Naive B cell (primary cell): ENCODE results near the gene ABHD17A. TPM values are rescaled to one million over a fixed set of nuclear protein-coding genes. Genes with fewer than 3 reads are reported as not detected.
A peak's percentile ranks its signal among the peaks of the same experiment; 100 is the strongest.

Source experiments
- ATAC-seq, 2 donors: fragments of 150-1000 bp; cut with Tn5 transposase; 2 replicates each; pipeline ENCODE4 v1.10.0; 2021; ENCODE audit warnings: low read depth in 2 of 2, mild to moderate bottlenecking in 2 of 2, moderate library complexity in 2 of 2
- DNase-seq: peaks from one replicate; pipeline ENCODE4 v3.0.0; 2022
- H3K27ac Mint-ChIP-seq, 6 donors: one replicate each; pipeline ENCODE4 v1.8.0; 2020 to 2022; ENCODE audit warnings: mild to moderate bottlenecking in 6 of 6, mixed read lengths in 6 of 6, moderate library complexity in 5 of 6, inconsistent platforms in 2 of 6
- H3K27me3 Mint-ChIP-seq, 3 donors: one replicate each; pipeline ENCODE4 v1.8.0; 2021 to 2022; ENCODE audit warnings: mixed read lengths in 3 of 3, mild to moderate bottlenecking in 1 of 3
- H3K36me3 Mint-ChIP-seq, 2 donors: one replicate each; pipeline ENCODE4 v1.8.0; 2020 to 2022; ENCODE audit warnings: mixed read lengths in 2 of 2, inconsistent platforms in 1 of 2, mild to moderate bottlenecking in 1 of 2
- H3K4me1 Mint-ChIP-seq, 3 donors: one replicate each; pipeline ENCODE4 v1.8.0; 2020 to 2022; ENCODE audit warnings: mixed read lengths in 3 of 3, inconsistent platforms in 1 of 3, mild to moderate bottlenecking in 1 of 3, moderate library complexity in 1 of 3
- H3K4me3 Mint-ChIP-seq, 8 donors: one replicate each; pipeline ENCODE4 v1.8.0; 2020 to 2022; ENCODE audit warnings: mild to moderate bottlenecking in 8 of 8, mixed read lengths in 8 of 8, moderate library complexity in 8 of 8, inconsistent platforms in 2 of 8
- H3K9me3 Mint-ChIP-seq, 7 donors: one replicate each; pipeline ENCODE4 v1.8.0; 2020 to 2022; ENCODE audit warnings: mixed read lengths in 7 of 7, mild to moderate bottlenecking in 5 of 7, inconsistent platforms in 2 of 7, moderate library complexity in 1 of 7
- polyA plus RNA-seq, 6 donors: library from polyadenylated mRNA; unstranded; fragments of 300-500 nt; fragmentation: Illumina TruSeq; gene quantifications; one replicate each; pipeline ENCODE4 v1.2.3, GENCODE V29; 2021; ENCODE audit warnings: low read depth in 6 of 6

The ABHD17A gene
- polyA plus RNA-seq, 6 donors from 2014 or later = 59.4 to 113 (median 78.2) TPM

- Mint-ChIP-seq H3K4me1 (peaks cover 35 to 68% (median 56%) of the 10 kb centered on the region in 3 donors), H3K9me3 (no peaks in the 10 kb centered on the region), H3K27me3 (no peaks in the 10 kb centered on the region), H3K36me3 (no peaks in the 10 kb centered on the region), H3K4me3 (peak overlapping the region; percentile 83 to 95 (median 90)), H3K27ac (peak overlapping the region; percentile 87 to 96 (median 94))
- peak; percentile 39 for DNase-seq
- peak; percentile 4 for ATAC-seq
Observed at GRCh38 chr19:1847684-1848398, 37.5 kb downstream of the ABHD17A start.

GRCh38 chr19:1847348-1847683, 38.0 kb downstream of the ABHD17A start:
- H3K4me1 Mint-ChIP-seq = peaks cover 36 to 71% (median 61%) of the 10 kb centered on the region in 3 donors
- H3K4me3 Mint-ChIP-seq = peak overlapping the region; percentile 83 to 95 (median 90)
- H3K27me3 Mint-ChIP-seq = no peaks in the 10 kb centered on the region
- H3K9me3 Mint-ChIP-seq = no peaks in the 10 kb centered on the region
- ATAC-seq = no peak
- no peak for DNase-seq
- H3K36me3 Mint-ChIP-seq = no peaks in the 10 kb centered on the region
- peak overlapping the region; percentile 87 to 96 (median 94) for H3K27ac Mint-ChIP-seq

- Mint-ChIP-seq H3K4me3 (peak overlapping the region; percentile 83 to 95 (median 90)), H3K27ac (peak overlapping the region; percentile 87 to 96 (median 94)), H3K27me3 (no peaks in the 10 kb centered on the region), H3K9me3 (no peaks in the 10 kb centered on the region), H3K36me3 (no peaks in the 10 kb centered on the region), H3K4me1 (peaks cover 38 to 73% (median 63%) of the 10 kb centered on the region in 3 donors)
- no peak for DNase-seq
- no peak for ATAC-seq
Observed at GRCh38 chr19:1846517-1847204, 38.6 kb downstream of the ABHD17A start.

- no peak overlapping the region for H3K27ac Mint-ChIP-seq
- peaks cover 34 to 75% (median 63%) of the 10 kb centered on the region in 3 donors for H3K4me1 Mint-ChIP-seq
- ATAC-seq = no peak
- peak overlapping the region in 4 of 8 donors; percentile 12 to 91 (median 86) for H3K4me3 Mint-ChIP-seq
- H3K36me3 Mint-ChIP-seq = no peaks in the 10 kb centered on the region
- H3K9me3 Mint-ChIP-seq = no peaks in the 10 kb centered on the region
- DNase-seq = no peak
- H3K27me3 Mint-ChIP-seq = no peaks in the 10 kb centered on the region
Observed at GRCh38 chr19:1845642-1846041, 39.7 kb downstream of the ABHD17A start.

GRCh38 chr19:1845125-1845515, 40.2 kb downstream of the ABHD17A start:
- Mint-ChIP-seq H3K4me3 (peak overlapping the region in 2 of 8 donors; percentile 3 to 71), H3K36me3 (no peaks in the 10 kb centered on the region), H3K27me3 (no peaks in the 10 kb centered on the region), H3K9me3 (no peaks in the 10 kb centered on the region), H3K4me1 (peaks cover 33 to 76% (median 63%) of the 10 kb centered on the region in 3 donors), H3K27ac (peak overlapping the region in 1 of 6 donors; percentile 84)
- no peak for ATAC-seq
- DNase-seq = no peak

GRCh38 chr19:1844513-1845124, 40.7 kb downstream of the ABHD17A start:
- peaks cover 34 to 77% (median 64%) of the 10 kb centered on the region in 3 donors for H3K4me1 Mint-ChIP-seq
- no peaks in the 10 kb centered on the region for H3K27me3 Mint-ChIP-seq
- H3K4me3 Mint-ChIP-seq = peak overlapping the region in 2 of 8 donors; percentile 30 to 71
- H3K36me3 Mint-ChIP-seq = no peaks in the 10 kb centered on the region
- ATAC-seq (no peak), DNase-seq (no peak)
- H3K27ac Mint-ChIP-seq = peak overlapping the region in 1 of 6 donors; percentile 84
- H3K9me3 Mint-ChIP-seq = no peaks in the 10 kb centered on the region

GRCh38 chr19:1843646-1844394, 41.5 kb downstream of the ABHD17A start:
- Mint-ChIP-seq H3K4me1 (peaks cover 35 to 75% (median 62%) of the 10 kb centered on the region in 3 donors), H3K36me3 (no peaks in the 10 kb centered on the region), H3K9me3 (no peaks in the 10 kb centered on the region), H3K27ac (peak overlapping the region in 2 of 6 donors; percentile 34 to 38), H3K4me3 (peak overlapping the region in 3 of 8 donors; percentile 15 to 24 (median 19)), H3K27me3 (no peaks in the 10 kb centered on the region)
- ATAC-seq = no peak
- DNase-seq = no peak

GRCh38 chr19:1843116-1843515, 42.2 kb downstream of the ABHD17A start:
- no peaks in the 10 kb centered on the region for H3K9me3 Mint-ChIP-seq
- ATAC-seq = no peak
- H3K27ac Mint-ChIP-seq = no peak overlapping the region
- no peaks in the 10 kb centered on the region for H3K36me3 Mint-ChIP-seq
- peaks cover 35 to 74% (median 67%) of the 10 kb centered on the region in 3 donors for H3K4me1 Mint-ChIP-seq
- DNase-seq = no peak
- no peaks in the 10 kb centered on the region for H3K27me3 Mint-ChIP-seq
- H3K4me3 Mint-ChIP-seq = no peak overlapping the region

- no peak for ATAC-seq
- DNase-seq = no peak
- peaks cover 29 to 61% (median 59%) of the 10 kb centered on the region in 3 donors for H3K4me1 Mint-ChIP-seq
- no peaks in the 10 kb centered on the region for H3K9me3 Mint-ChIP-seq
- no peaks in the 10 kb centered on the region for H3K27me3 Mint-ChIP-seq
- H3K4me3 Mint-ChIP-seq = peak overlapping the region in 2 of 8 donors; percentile 59 to 62
- H3K27ac Mint-ChIP-seq = peak overlapping the region in 4 of 6 donors; percentile 36 to 51 (median 44)
- no peaks in the 10 kb centered on the region for H3K36me3 Mint-ChIP-seq
Observed at GRCh38 chr19:1841209-1841924, 43.9 kb downstream of the ABHD17A start.

- Mint-ChIP-seq H3K4me1 (peaks cover 28 to 60% (median 58%) of the 10 kb centered on the region in 3 donors), H3K36me3 (no peaks in the 10 kb centered on the region), H3K4me3 (no peak overlapping the region)
Observed at GRCh38 chr19:1840541-1841115, 44.7 kb downstream of the ABHD17A start.

GRCh38 chr19:1839658-1840540, 45.4 kb downstream of the ABHD17A start:
- ATAC-seq (no peak), DNase-seq (no peak)
- Mint-ChIP-seq H3K27ac (peak overlapping the region in 3 of 6 donors; percentile 28 to 69 (median 37)), H3K36me3 (no peaks in the 10 kb centered on the region), H3K9me3 (no peaks in the 10 kb centered on the region), H3K4me1 (peaks cover 26 to 55% (median 53%) of the 10 kb centered on the region in 3 donors), H3K4me3 (peak overlapping the region in 2 of 8 donors; percentile 26 to 53), H3K27me3 (no peaks in the 10 kb centered on the region)

More at GRCh38 chr19:1840541-1841115, 44.7 kb downstream of the ABHD17A start:
- H3K9me3 Mint-ChIP-seq = no peaks in the 10 kb centered on the region
- H3K27me3 Mint-ChIP-seq = no peaks in the 10 kb centered on the region
- no peak for ATAC-seq
- no peak for DNase-seq
- H3K27ac Mint-ChIP-seq = peak overlapping the region in 1 of 6 donors; percentile 28
